GM12878 (cell line): ENCODE results near the gene ARFIP1. TPM values are rescaled to one million over a fixed set of nuclear protein-coding genes. Genes with fewer than 3 reads are reported as not detected.

Experiments
- ATAC-seq: fragments of 200-7000 bp; cut with Tn5 transposase; 3 replicates; pipeline ENCODE4 v1.9.1; 2020; ENCODE audit warnings: mild to moderate bottlenecking, moderate library complexity
- BruUV-seq: library from RNA; stranded (reverse); fragments of 400-500 nt; replicated peaks from 2 replicates; lab custom pipeline; 2021; lab: Mats Ljungman, UMichigan
- CTCF ChIA-PET: fragments of 300-600 bp; sonication (Branson Sonifier 250); formaldehyde crosslinking; extraction: SDS; loops from one replicate; lab custom pipeline; 2021; ENCODE audit warnings: inconsistent platforms; lab: Yijun Ruan, JAX
- POLR2A ChIA-PET: fragments of 350-600 bp; formaldehyde crosslinking; extraction: SDS; loops from one replicate; lab custom pipeline; 2021; ENCODE audit warnings: inconsistent platforms; lab: Charles Lee
- RAD21 ChIA-PET: fragments of 300-600 bp; sonication (Branson Sonifier 250); formaldehyde crosslinking; loops from one replicate; lab custom pipeline; 2023; ENCODE audit warnings: antibody characterized with exemption; ENCODE audit not compliant: unreplicated experiment; lab: Charles Lee
- SMC1A ChIA-PET: fragments of 300-600 bp; sonication (Branson Sonifier 250); formaldehyde crosslinking; loops from one replicate; lab custom pipeline; 2023; ENCODE audit not compliant: unreplicated experiment, uncharacterized antibody; lab: Charles Lee
- DNase-seq: peaks from one replicate; pipeline ENCODE4 v3.0.0-alpha.2; 2011; ENCODE audit warnings: low read depth, low spot score
- FAIRE-seq: peaks from 3 replicates; lab custom pipeline; 2011; peaks lifted over from hg19 to GRCh38; lab: Jason Lieb, UNC
- H2AFZ ChIP-seq: 2 replicates; pipeline ENCODE4 v1.6.0; 2011; ENCODE audit warnings: low read depth, low read length, control low read depth; ENCODE audit not compliant: control insufficient read depth
- H3K27ac ChIP-seq: 2 replicates; pipeline ENCODE4 v1.5.1; 2011; ENCODE audit warnings: control low read depth; ENCODE audit not compliant: control insufficient read depth, insufficient read depth
- H3K27me3 ChIP-seq, 2 experiments: replicated peaks in 1 of 2; 2 replicates each; pipeline versions ENCODE4 v1.6.0 to v1.6.1; 2011; ENCODE audit warnings: low read length in 1 of 2; ENCODE audit not compliant: control insufficient read depth in 2 of 2, insufficient read depth in 2 of 2
- H3K36me3 ChIP-seq, 2 experiments: 2 replicates each; pipeline ENCODE4 v1.5.1; 2011; ENCODE audit warnings: low read length in 1 of 2; ENCODE audit not compliant: control insufficient read depth in 2 of 2, insufficient read depth in 2 of 2
- H3K4me1 ChIP-seq: 2 replicates; pipeline ENCODE4 v1.6.1; 2011; ENCODE audit warnings: mild to moderate bottlenecking, low read length, moderate library complexity, mixed read lengths; ENCODE audit not compliant: control insufficient read depth, insufficient read depth
- H3K4me2 ChIP-seq: 2 replicates; pipeline ENCODE4 v1.6.0; 2011; ENCODE audit warnings: control low read depth; ENCODE audit not compliant: control insufficient read depth, insufficient read depth
- H3K4me3 ChIP-seq: fragments of 200-600 bp; sonication (generic); 2 replicates; pipeline ENCODE4 v1.5.1; 2016
- H3K79me2 ChIP-seq: 2 replicates; pipeline ENCODE4 v1.6.0; 2011; ENCODE audit warnings: low read length; ENCODE audit not compliant: control insufficient read depth, insufficient read depth
- H3K9ac ChIP-seq: 2 replicates; pipeline ENCODE4 v1.8.0; 2011; ENCODE audit warnings: low read length, control low read depth, mixed read lengths; ENCODE audit not compliant: control insufficient read depth, insufficient read depth
- H3K9me3 ChIP-seq: replicated peaks from 3 replicates; pipeline ENCODE4 v1.5.1; 2011; ENCODE audit warnings: mild to moderate bottlenecking, low read length; ENCODE audit not compliant: control insufficient read depth, insufficient read depth
- H4K20me1 ChIP-seq: 2 replicates; pipeline ENCODE4 v1.6.0; 2011; ENCODE audit not compliant: control insufficient read depth, insufficient read depth
- BCL11A ChIP-seq: IDR thresholded peaks from 2 replicates; pipeline ENCODE4 v1.6.1; 2011; ENCODE audit warnings: low read depth, low read length
- ELK1 ChIP-seq: IDR thresholded peaks from 2 replicates; pipeline ENCODE4 v1.6.1; 2012; ENCODE audit warnings: low read depth, low read length, improper control_type of control experiment
- ESRRA ChIP-seq: IDR thresholded peaks from 2 replicates; pipeline ENCODE4 v1.6.1; 2012; ENCODE audit warnings: mild to moderate bottlenecking, low read length, improper control_type of control experiment
- IKZF2 ChIP-seq, 2 experiments: fragments of 450-650 bp; IDR thresholded peaks; 2 replicates each; pipeline ENCODE4 v1.6.1; 2017; ENCODE audit warnings: mild to moderate bottlenecking in 2 of 2, moderate library complexity in 2 of 2
- NFIC ChIP-seq: IDR thresholded peaks from 2 replicates; pipeline ENCODE4 v1.6.1; 2012; ENCODE audit warnings: low read depth, mild to moderate bottlenecking, inconsistent platforms, low read length, moderate library complexity
- NR2C2 ChIP-seq: IDR thresholded peaks from 2 replicates; pipeline ENCODE4 v1.6.1; 2011; ENCODE audit warnings: borderline replicate concordance, low read depth; ENCODE audit not compliant: control insufficient read depth, insufficient read length
- SREBF1 ChIP-seq: IDR thresholded peaks from 2 replicates; pipeline ENCODE4 v1.6.1; 2012; ENCODE audit warnings: mild to moderate bottlenecking, low read length
- ZBTB11 ChIP-seq: fragments of 450-650 bp; formaldehyde crosslinking; IDR thresholded peaks from 2 replicates; pipeline ENCODE4 v1.5.0; 2022; ENCODE audit warnings: mild to moderate bottlenecking, missing genetic modification characterization
- ZBTB40 ChIP-seq: fragments of 450-650 bp; IDR thresholded peaks from 2 replicates; pipeline ENCODE4 v1.6.1; 2016; ENCODE audit warnings: mild to moderate bottlenecking, moderate library complexity, borderline replicate concordance
- WGBS: methylation state at CpG from one replicate; pipeline ENCODE4 v1.1.6; 2016; ENCODE audit warnings: low lambda C conversion rate; ENCODE audit not compliant: insufficient replicate concordance, insufficient coverage; ENCODE audit errors: missing lambda C conversion rate; 5-methylcytosine and 5-hydroxymethylcytosine counted together
- in situ Hi-C: fragments of 300-500 bp; cut with MboI; formaldehyde crosslinking; loops from 9 replicates; pipeline ENCODE4 v1.14.3; 2018; ENCODE audit warnings: mixed read lengths
- intact Hi-C: fragments of 100-400 bp; cut with micrococcal nuclease; formaldehyde crosslinking; loops from one replicate; pipeline ENCODE4 v1.14.2; 2022; ENCODE audit not compliant: unreplicated experiment
- polyA plus RNA-seq, 11 experiments: library from polyadenylated mRNA; depleted of rRNA in 4 of 11; unstranded in 6 of 11; stranded (reverse) in 5 of 11; fragments of >200 nt; fragmentation: Nextera tagmentation in 4 of 11; fragmentation: Illumina TruSeq in 1 of 11; extraction: Ambion mirVana in 4 of 11; extraction: Trizol in 1 of 11; gene quantifications; 1 replicate in 1 of 11; 2 replicates in 10 of 11; pipeline versions ENCODE4 v1.2.1 to v1.2.3, GENCODE V29; 2011 to 2016; ENCODE audit warnings: inconsistent platforms in 2 of 11, missing spikeins in 2 of 11, low read depth in 1 of 11
- total RNA-seq, 4 experiments: library from RNA; depleted of rRNA in 3 of 4; stranded (reverse); fragments of >200 nt in 3 of 4; fragmentation: Illumina TruSeq in 1 of 4; extraction: Trizol in 1 of 4; gene quantifications; 2 replicates each; pipeline versions ENCODE4 v1.2.1 to v1.2.3, GENCODE V29; 2013 to 2021
- TF ChIP-seq, protein P1 (sequence below): IDR thresholded peaks from 2 replicates; pipeline ENCODE4 v1.6.1; 2012; ENCODE audit warnings: mild to moderate bottlenecking, low read depth, low read length

ARFIP1 gene
- total and polyA plus RNA-seq, 10 of the 15 experiments (the other 5 are each of a cell fraction or from before 2014, with no cell fraction given): 9.5 to 21.7 (median 15.4) TPM

- TF ChIP-seq ZBTB40: no peak
- TF ChIP-seq, protein P1, sequence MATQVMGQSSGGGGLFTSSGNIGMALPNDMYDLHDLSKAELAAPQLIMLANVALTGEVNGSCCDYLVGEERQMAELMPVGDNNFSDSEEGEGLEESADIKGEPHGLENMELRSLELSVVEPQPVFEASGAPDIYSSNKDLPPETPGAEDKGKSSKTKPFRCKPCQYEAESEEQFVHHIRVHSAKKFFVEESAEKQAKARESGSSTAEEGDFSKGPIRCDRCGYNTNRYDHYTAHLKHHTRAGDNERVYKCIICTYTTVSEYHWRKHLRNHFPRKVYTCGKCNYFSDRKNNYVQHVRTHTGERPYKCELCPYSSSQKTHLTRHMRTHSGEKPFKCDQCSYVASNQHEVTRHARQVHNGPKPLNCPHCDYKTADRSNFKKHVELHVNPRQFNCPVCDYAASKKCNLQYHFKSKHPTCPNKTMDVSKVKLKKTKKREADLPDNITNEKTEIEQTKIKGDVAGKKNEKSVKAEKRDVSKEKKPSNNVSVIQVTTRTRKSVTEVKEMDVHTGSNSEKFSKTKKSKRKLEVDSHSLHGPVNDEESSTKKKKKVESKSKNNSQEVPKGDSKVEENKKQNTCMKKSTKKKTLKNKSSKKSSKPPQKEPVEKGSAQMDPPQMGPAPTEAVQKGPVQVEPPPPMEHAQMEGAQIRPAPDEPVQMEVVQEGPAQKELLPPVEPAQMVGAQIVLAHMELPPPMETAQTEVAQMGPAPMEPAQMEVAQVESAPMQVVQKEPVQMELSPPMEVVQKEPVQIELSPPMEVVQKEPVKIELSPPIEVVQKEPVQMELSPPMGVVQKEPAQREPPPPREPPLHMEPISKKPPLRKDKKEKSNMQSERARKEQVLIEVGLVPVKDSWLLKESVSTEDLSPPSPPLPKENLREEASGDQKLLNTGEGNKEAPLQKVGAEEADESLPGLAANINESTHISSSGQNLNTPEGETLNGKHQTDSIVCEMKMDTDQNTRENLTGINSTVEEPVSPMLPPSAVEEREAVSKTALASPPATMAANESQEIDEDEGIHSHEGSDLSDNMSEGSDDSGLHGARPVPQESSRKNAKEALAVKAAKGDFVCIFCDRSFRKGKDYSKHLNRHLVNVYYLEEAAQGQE: no peak
- TF ChIP-seq IKZF2 (IDR thresholded peaks at IDR 0.05): no peak
- TF ChIP-seq, all 136 proteins: peak for 0
Observed at GRCh38 chr4:152928286-152928685, 148.5 kb downstream of the ARFIP1 start (continued).

DNA sequence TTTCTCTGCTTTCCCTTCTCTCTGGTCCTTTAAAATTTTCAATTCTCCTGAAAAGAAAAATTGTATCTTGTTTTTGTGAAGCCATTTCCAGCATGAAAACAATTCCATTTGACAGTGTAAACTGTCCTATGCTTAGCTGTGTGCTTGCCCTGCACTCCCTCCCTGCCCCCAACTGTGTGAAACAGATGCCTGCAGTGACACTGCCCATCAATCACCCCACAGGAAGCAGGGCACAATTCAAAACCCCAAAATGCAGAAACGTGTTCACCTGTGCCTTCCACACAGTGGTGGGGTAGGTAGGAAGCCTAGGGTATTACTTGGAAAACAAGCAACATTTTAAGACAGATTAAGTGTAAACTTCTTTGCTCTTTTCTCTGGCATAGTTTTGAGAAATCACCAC, 150.1 kb downstream of the ARFIP1 start:
- ATAC-seq (no peak; the same call in 2 of the 3 replicates), DNase-seq (no peak), FAIRE-seq (no peak)
- no peak for TF ChIP-seq ZBTB11 (CRISPR knock-in tag)
- TF ChIP-seq BCL11A: no peak
- TF ChIP-seq ELK1: no peak
- no peak for TF ChIP-seq SREBF1
- no peak for TF ChIP-seq NR2C2
- TF ChIP-seq NFIC: no peak
- no peak for TF ChIP-seq ESRRA
- Histone ChIP-seq H3K36me3 (no peaks in the 10 kb centered on the region), H3K4me2 (no peak overlapping the region), H3K4me3 (no peak overlapping the region), H3K9ac (no peak overlapping the region), H2AFZ (no peak overlapping the region), H3K9me3 (no peaks in the 10 kb centered on the region; the same call in 2 of the 3 replicates), H3K27me3 (peaks cover 3 to 6% of the 10 kb centered on the region in 2 experiments; a peak in 3 of 4 replicates), H3K4me1 (peaks cover 6% of the 10 kb centered on the region; the same call in 1 of the 2 replicates), H3K79me2 (no peaks in the 10 kb centered on the region), H4K20me1 (no peaks in the 10 kb centered on the region), H3K27ac (no peak overlapping the region)
- 0% methylated on average over 1 of the region's 1 CpG for WGBS
- RAD21 ChIA-PET: no interaction called here
- intact Hi-C loops (no loop called here), in situ Hi-C loops (no loop called here)
- POLR2A ChIA-PET: no interaction called here
- SMC1A ChIA-PET: no interaction called here
- no TSS peak for BruUV-seq
- CTCF ChIA-PET: interaction anchor here (1.4 kb wide), 1 partner anchor 198 kb away, joined by 3 read pairs; no protein-coding TSS in a partner anchor
